HG03457 (cell line): ENCODE data around the gene TEX2.

Experiments used
- ATAC-seq: cut with Tn5 transposase; IDR thresholded peaks from one replicate; pipeline ENCODE4 v1.9.1; 2021; ENCODE audit warnings: moderate number of reproducible peaks; ENCODE audit not compliant: unreplicated experiment

TEX2 gene

DNA sequence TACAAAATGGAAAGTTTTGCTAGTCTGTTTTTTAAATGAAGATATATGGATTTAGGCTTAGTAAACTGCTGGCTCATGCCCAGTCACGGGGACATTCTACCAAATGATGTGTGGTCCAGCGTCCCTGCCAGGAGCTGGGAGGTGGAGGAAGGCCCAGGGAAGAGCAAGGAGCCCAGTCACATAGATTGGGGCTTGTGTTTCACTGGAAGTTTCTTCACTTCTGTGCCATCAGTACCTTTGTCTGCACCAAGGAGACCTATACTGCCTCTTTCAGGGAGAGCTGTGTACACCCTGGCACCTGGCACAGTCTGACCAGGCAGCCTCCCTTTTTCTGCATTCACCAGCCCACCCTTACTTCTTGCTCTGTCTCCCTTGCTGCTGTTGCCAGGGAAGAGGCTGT, 100.5 kb downstream of the TEX2 start:
- no peak for ATAC-seq

DNA sequence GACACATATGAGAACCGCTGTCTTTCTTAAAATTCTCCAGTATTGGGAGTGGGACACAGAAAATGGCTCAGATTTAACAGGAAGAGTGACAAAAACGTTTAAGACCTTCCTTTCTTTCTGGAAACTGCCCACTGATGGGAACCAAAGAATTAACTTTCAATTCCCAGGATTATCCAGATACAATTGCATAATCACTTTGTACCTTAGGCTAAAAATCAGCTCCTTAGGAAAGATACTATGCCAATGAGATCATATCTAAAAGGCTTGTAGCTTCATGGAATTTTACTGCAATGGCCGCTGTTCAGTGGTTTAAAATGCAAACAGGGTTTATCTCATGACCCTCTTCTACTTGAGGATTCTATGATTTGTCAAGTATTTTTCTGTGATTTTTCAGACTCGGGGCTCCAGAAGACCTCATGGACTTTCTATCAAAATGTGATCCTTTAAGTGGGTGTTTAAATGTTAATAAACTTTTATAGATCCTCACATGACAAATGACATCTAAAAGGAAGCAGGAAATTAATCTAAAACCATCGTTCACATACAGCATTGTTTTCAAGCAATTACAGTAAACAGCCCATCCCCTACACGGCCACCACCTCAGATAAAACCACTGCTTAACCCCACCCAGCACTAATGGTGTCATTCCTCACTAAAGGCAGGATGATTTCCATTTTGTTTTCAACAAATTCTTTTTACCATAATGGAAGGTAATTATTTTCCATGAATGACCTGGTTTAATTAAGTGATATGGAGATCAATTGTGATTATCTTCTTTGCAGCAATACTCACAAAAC, 101.5 kb downstream of the TEX2 start:
- no peak for ATAC-seq

DNA sequence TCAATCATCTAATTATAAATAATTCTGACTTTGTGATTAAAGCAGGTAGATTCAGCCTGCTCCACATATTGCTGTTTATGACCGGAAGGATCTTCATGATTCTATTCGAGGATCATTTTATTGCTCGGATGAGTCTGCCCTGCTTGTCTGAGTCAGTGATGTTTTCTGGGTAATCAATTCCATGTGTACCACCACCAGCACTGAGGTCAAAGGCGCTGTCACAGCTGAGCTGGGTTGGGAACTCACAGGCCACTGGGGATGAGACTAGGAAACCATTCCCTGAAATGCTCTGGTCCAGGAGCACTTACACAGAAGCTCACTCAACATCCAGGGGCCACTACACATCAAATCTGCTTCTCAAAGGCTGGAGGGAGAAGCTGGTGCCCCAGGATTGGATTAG, 102.7 kb downstream of the TEX2 start:
- no peak for ATAC-seq

DNA sequence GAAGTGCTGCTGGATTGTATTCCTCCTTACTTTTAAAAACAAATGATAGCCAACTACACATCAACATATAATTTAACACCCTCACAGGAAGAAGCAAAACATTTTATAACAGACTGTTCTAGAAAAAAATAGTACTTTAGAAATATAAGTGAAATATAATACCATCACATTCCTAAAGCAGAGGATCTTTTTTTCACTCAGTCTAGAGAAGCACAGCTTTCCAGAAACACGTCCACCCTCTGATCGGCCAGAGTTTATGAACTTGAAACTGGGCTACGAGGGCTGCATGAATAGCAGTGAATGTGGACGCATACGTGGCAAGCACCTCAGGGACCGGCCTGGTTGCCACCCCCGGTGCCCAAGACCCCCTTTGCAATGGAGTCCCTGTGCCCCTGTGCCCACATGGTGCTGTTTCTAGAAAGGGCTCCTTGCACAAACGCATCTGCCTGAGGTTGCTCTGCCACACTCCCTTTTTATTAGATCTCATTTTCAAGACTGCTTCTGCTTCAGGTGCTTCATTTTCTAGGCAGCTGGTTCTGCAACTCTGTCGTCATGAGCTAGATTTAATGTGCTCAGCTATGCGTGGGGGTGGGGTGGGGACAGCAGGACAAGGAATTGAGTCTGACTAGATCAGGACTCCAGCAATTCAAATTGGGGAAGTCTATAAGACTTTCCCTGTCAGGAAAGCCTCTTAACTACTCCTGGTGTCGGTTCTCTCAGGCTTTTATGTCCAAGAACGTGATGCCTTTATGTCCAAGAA, 104.0 kb downstream of the TEX2 start:
- ATAC-seq, result no peak

DNA sequence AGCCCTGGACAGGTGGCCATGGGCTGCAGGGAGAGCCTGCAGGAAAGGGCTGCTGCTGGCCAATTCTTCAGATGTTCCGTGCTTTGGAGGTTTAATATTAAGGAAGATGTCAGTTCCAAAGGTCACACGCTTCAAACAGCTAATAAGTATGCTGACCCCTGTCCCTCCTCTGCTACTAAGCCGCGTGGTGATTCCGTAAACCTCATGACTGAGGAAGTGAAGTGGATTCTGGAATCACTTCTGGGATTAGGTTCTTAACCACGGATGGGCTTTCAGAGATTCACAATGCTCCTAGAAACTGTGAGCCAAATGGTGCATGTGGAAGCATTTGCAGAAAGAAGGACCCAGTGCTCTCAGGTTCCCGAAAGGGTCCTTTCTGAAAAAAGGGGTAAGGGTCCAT, 104.7 kb downstream of the TEX2 start:
- no peak for ATAC-seq

DNA sequence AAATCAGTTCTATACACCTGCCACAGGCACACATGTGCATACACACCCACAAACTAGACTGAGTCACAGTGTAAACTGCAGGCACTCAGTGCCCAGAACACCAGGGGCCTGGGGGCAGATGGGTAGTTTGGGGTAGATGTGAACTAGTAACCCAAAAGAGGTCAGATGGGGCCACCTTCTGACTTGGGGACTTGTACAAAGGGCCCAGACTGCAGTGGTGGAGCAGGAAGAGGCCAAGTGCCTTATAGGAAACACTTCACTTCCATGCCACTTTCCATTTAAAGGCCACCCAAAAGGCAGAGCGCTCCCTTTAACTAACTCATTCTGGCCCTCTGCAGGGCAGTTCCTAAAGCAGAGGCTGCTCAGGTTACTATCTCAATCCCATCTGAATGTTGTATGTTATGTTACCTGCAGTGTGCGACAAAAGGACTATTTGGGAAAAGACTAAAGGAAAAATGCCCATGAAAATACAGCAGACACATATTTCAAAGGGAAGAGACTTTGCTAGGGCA, 105.3 kb downstream of the TEX2 start:
- no peak for ATAC-seq

DNA sequence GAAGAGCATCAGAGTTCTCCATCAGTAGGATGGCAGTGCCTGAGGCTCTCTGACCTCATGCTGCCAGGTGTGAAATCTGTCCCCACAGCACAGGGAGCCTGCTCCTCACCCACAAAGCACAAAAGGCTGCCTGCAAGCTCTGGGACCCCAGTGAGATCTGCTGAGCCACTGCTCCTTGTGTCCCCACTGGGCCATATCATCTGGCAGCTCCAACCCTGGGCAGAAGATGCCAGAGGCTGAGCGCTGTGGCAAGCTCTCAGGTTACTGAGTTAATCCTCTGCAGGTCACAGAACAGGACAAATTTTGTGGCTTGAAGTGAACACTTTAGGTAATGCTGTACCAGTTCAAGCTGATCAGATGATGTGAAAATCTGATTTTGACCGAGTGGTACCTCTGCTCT, 106.4 kb downstream of the TEX2 start:
- no peak for ATAC-seq

DNA sequence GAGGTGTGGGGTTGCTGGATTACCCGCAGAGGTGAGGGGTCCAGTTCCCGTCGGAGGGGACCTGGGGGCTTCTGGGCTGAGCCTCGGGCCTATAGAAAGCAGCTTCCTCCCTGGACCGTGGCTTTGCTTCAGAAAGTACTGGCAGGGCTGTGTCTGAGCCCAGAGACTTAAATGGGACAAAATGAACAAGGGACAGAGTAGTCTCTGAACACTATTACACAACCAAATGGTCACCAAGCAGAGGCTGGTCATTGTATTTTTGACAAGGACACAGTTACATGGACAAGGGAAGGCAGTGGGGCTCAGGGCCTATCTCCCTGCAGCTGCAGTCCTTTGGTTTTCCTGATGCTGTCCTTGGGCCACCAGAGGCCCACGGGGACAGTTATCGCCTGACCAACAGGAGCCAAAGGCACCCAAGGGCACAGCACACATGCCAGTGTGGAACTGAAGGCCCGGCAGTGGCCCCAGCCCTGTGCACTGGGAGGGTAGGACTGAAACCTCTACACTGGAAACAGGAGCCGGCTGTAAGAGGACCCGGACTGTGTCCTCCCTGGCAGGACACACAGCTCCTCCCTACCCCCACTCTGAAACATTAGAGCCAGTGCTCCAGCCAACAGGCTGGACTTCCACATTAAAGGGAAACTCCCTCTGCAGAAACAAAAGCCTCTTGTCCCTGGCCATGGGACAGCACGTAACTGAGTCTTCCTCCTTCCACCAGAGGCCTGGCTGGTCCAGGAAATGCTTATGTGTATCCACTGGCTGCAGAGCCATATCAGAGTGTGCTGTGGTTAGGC, 107.1 kb downstream of the TEX2 start:
- ATAC-seq, result no peak

DNA sequence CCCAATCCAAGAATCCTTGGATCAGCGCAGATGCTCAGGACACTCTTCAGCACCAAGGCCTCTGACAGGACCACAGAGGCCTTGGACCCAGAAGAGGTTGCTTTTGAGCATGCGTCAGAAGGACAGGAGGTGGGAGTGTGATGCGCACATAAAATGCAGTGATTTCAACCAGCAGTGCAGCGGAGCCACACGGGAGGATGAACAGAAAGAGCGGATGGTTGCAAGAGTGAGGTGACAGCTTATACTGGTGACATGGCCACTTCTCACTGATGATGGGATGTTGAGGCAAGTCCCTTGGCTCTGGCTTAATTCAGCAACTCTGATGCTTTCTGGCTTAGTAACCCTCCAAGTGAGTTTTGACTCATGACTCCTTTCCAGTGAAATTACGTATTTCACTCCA, 107.9 kb downstream of the TEX2 start:
- ATAC-seq, result no peak

DNA sequence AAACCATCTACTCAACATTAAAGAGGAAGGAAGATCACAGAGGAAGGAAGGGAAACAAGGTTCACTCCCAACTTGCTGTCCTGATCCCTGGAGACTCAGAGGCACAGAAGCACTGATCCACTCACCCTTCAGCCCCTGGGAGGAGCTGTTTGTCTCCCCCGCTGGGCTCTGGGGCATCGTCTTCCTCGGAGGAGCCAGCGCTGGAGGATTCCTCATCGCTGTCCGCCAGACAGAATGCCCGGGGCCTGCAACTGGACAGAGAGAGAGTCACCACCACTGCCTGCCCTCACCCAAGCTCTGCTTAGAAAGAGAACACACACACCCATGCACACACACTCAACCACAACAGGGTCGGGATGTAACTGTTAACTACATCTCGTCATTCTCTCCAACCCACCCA, 108.3 kb downstream of the TEX2 start:
- ATAC-seq, result no peak

DNA sequence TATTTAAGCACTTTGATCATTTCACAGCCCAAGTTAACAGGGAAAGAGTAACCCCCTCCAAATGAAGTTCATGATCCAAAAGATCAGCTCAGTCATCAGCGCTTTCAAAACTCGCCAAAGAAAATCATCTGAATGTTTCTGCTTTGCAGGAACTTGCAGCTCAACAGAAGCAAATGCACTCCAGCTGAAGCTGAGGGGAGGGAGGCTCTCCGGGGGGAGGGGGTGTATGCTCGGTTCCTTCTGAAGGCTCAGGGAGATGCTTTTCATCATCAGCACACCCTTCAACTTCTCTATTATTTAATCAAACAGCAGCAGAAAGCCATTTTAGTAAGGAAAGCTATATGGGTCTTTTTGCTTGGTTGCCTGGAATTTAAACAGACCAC, 108.8 kb downstream of the TEX2 start:
- no peak for ATAC-seq

DNA sequence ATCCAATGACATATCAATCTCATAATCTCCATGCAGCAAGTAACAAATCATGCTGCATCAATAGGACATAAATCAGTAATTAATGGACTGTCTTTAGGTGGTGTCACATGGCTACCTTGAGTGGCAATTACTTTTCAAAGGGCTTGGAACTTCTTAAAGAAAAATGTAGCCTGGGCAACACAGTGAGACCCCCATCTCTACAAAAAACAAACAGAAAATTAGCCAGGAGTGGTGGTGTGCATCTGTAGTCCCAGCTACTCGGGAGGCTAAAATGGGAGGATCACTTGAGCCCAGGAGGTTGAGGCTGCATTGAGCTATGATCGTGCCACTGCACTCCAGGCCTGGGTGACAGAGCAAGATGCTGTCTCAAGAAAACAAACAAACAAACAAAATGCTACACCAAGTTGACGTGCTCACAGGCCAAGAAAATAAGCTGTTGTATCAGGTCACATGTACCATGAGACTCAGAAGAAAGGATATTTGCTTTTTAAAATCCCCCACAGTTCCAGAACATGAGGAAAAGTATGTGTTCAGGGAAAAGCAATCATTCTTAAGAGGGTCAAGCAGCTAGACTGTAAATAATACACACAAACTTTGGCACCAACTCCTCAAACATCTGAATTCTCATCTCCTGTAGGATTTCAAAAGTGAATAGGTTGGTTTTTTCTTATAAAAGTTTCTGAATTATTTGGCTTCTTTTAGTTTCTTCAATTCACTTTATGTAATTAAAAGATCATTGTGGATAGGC, 109.3 kb downstream of the TEX2 start:
- ATAC-seq, result no peak

DNA sequence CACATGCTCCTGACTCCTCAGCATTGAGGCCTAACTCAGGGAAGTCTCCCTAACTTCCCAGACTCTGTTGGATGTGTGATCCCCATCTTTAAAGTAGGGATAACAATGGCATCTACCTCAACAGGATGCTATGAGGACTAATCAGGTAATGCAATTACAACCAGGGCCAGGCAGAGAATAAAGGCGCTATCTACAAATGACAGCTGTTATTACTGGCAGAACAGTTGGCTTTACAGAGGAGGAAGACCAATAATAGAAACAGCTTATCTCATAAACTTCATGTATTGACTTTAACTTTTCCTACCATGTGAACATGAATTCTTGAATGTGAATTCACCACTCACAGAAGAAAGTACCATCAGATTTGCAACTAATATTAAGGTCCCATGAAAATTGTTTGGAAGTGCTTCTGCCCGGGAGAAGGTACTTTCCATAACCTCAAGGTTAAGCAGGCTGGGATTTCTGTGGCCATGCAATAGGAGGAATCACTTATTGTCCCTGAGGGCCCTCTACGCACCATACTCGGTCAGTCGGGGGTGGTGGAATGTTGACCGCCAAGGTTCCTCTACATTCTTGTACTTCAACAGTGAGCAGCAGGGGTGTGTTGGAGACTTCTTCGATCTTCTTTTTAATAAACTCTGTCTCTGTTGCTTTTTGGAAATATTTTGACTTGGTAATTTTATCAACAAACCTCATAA, 110.5 kb downstream of the TEX2 start:
- ATAC-seq, result no peak

DNA sequence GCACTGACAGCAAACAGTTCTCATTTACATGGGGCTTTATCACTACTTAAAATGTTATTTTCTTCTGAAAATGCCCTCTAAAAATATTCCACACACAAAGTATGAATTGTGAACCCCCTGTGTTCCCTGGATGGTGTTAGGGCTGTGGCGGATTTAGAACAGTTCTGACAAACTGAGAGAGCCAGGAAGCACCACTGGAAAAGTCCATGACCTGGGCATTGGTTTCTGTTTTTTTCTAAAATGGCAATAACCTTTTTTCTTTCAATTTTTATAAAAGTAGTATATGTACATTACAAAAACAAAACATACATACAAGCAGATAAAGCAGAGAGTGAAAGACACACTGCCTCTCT, 112.1 kb downstream of the TEX2 start:
- ATAC-seq, result no peak

DNA sequence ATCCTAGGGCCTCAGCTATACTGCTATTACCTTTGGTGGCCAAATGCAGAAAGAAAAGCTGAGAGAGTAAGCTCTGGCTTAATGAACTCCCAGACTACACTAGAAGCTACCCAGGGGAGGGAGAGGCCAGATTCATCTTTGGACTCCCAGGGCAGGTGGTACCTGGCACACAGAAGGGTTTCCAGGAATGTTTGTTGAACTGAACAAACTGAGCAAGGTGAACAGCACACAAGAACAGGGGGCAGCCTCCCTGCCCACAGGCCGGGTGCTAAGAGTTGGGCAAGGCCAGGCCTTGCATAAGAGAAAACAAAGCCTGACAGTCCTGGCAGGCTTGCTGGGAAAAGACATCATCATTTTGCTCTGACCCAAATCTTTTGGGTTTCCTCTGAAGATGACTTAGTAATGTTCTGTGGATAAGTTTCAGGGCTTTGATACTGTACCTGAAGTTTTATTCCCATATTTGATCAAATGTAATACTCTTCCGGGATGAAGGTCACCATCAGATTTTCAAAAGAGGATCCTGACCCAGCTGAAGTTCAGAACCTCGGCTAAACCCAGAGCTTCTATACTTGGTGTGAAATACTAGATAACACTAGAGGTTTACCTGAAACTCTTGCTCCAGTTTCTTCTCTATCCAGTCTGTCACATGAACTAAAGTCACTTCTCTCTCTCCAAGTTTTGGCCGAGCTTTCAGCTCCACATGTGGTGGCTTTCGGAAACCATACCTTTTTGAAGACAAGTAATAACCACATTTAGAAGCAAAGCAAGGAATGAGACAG, 112.6 kb downstream of the TEX2 start:
- no peak for ATAC-seq

DNA sequence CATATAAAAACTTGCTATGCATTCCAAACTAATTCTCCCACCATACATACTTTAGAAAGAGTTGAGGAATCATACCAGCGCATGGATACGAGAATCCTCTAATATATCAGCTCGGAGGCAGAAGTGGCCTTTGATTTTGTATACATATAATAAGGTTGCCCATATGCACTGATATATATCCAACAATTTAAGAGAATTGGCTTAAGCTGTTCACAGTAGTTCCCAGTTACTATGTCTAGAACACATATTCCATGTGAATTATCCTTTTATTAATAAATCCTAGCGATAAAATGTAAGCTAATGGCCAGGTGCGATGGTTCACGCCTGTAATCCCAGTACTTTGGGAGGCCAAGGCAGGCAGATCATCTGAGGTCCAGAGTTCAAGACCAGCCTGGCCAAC, 113.9 kb downstream of the TEX2 start:
- no peak for ATAC-seq

DNA sequence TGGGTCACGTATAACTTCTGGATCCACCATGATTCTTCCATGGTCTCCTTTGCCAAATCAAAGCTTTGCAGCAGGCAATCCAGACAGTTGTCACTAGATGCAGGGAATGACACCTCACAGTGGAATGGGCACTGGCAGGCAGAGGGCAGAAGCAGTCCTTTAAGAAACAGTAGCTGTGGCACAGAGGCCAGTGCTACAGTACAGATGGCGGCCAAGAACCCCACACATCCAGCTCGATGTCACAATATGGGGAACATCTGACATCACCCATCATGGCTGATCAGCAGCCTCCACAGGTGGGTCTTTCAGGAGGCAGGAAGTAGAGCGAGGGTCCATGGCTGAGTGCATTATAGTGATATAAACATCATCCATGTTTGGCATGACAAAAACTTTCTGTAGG, 114.4 kb downstream of the TEX2 start:
- no peak for ATAC-seq

DNA sequence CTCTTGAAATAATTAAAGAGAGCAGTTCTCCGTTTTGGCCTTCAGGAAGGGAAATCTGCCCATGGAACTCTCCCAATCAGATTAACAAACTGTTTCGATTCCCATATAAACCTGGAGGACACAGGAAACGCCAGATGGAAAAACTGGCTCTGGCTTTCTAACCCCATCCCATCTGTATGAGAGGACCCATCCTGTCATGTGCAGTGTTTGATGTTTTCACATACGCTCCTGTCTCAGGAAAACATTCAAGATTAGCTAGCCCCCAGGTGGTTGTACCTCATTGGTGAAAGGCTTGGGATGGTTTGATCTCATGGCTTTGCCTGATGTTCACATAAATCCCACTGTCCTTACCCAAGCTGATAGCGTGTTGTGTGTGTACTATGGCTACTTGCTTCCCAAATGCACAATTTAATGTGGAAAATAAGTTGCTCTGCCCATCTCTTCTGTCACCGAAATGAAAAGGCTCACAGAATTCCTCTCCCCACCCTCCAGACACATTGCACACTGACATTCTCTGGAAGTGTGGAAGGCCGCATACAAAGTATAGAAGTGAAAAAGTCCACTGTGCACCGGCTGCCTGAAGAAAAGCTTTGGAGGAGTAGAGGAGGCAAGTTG, 114.9 kb downstream of the TEX2 start:
- no peak for ATAC-seq
